Progenitor cell of endocrine pancreas (in vitro differentiated cells): ENCODE results near the gene BLNK. TPM values are rescaled to one million over a fixed set of nuclear protein-coding genes. Genes with fewer than 3 reads are reported as not detected.

Experiments used
- DNase-seq: peaks from one replicate; pipeline ENCODE4 v3.0.0; 2021; ENCODE audit warnings: low spot score; ENCODE audit not compliant: unreplicated experiment
- H3K27ac Mint-ChIP-seq: 2 replicates; pipeline ENCODE4 v1.8.0; 2021; ENCODE audit warnings: mild to moderate bottlenecking, moderate library complexity, mixed read lengths
- H3K27me3 Mint-ChIP-seq: 2 replicates; pipeline ENCODE4 v1.8.0; 2021; ENCODE audit warnings: mixed read lengths
- H3K36me3 Mint-ChIP-seq: 2 replicates; pipeline ENCODE4 v1.8.0; 2022; ENCODE audit warnings: mixed read lengths; ENCODE audit not compliant: insufficient read depth
- H3K4me1 Mint-ChIP-seq: 2 replicates; pipeline ENCODE4 v1.8.0; 2021; ENCODE audit warnings: low read depth, mixed read lengths
- H3K4me3 Mint-ChIP-seq: 2 replicates; pipeline ENCODE4 v1.8.0; 2021; ENCODE audit warnings: low read depth, mild to moderate bottlenecking, moderate library complexity, mixed read lengths
- H3K9me3 Mint-ChIP-seq: 2 replicates; pipeline ENCODE4 v1.8.0; 2021; ENCODE audit warnings: low read depth, mixed read lengths
- CTCF ChIP-seq: fragments of 200-600 bp; sonication (generic); IDR thresholded peaks from one replicate; pipeline ENCODE4 v1.5.0; 2021; ENCODE audit warnings: antibody characterized with exemption, mild to moderate bottlenecking; ENCODE audit not compliant: unreplicated experiment
- total RNA-seq: library from RNA; stranded (reverse); gene quantifications from 2 replicates; pipeline ENCODE4 v1.2.1, GENCODE V29; 2021

The BLNK gene
- total RNA-seq, 1 donor from 2014 or later: 1.6 TPM

- no peaks in the 10 kb centered on the region for H3K9me3 Mint-ChIP-seq
- no peak for DNase-seq
- no peak for TF ChIP-seq CTCF
- H3K27ac Mint-ChIP-seq: no peak overlapping the region
- no peak overlapping the region for H3K4me3 Mint-ChIP-seq
- no peaks in the 10 kb centered on the region for H3K4me1 Mint-ChIP-seq
- no peaks in the 10 kb centered on the region for H3K36me3 Mint-ChIP-seq
- no peaks in the 10 kb centered on the region for H3K27me3 Mint-ChIP-seq
Measured at GRCh38 chr10:96280859-96281258, 9.5 kb upstream of the BLNK start.

GRCh38 chr10:96279191-96279641, 7.8 kb upstream of the BLNK start:
- H3K4me1 Mint-ChIP-seq: no peaks in the 10 kb centered on the region
- H3K36me3 Mint-ChIP-seq: no peaks in the 10 kb centered on the region
- no peak for TF ChIP-seq CTCF
- H3K4me3 Mint-ChIP-seq: no peak overlapping the region
- no peaks in the 10 kb centered on the region for H3K27me3 Mint-ChIP-seq
- H3K9me3 Mint-ChIP-seq: no peaks in the 10 kb centered on the region
- no peak overlapping the region for H3K27ac Mint-ChIP-seq
- no peak for DNase-seq

GRCh38 chr10:96276831-96277230, 5.5 kb upstream of the BLNK start:
- no peak overlapping the region for H3K27ac Mint-ChIP-seq
- no peak for TF ChIP-seq CTCF
- peaks cover 13% of the 10 kb centered on the region for H3K4me1 Mint-ChIP-seq
- no peak for DNase-seq
- H3K4me3 Mint-ChIP-seq: no peak overlapping the region
- no peaks in the 10 kb centered on the region for H3K27me3 Mint-ChIP-seq
- H3K36me3 Mint-ChIP-seq: no peaks in the 10 kb centered on the region
- H3K9me3 Mint-ChIP-seq: no peaks in the 10 kb centered on the region

GRCh38 chr10:96276426-96276825, 5.1 kb upstream of the BLNK start:
- Mint-ChIP-seq H3K9me3 (no peaks in the 10 kb centered on the region), H3K27ac (no peak overlapping the region), H3K27me3 (no peaks in the 10 kb centered on the region), H3K36me3 (no peaks in the 10 kb centered on the region), H3K4me3 (no peak overlapping the region), H3K4me1 (peaks cover 16% of the 10 kb centered on the region)
- DNase-seq: no peak
- no peak for TF ChIP-seq CTCF

GRCh38 chr10:96275685-96276418, 4.5 kb upstream of the BLNK start:
- no peaks in the 10 kb centered on the region for H3K36me3 Mint-ChIP-seq
- no peak for DNase-seq
- no peak overlapping the region for H3K4me3 Mint-ChIP-seq
- no peaks in the 10 kb centered on the region for H3K27me3 Mint-ChIP-seq
- TF ChIP-seq CTCF: no peak
- no peak overlapping the region for H3K27ac Mint-ChIP-seq
- H3K9me3 Mint-ChIP-seq: no peaks in the 10 kb centered on the region
- H3K4me1 Mint-ChIP-seq: peaks cover 20% of the 10 kb centered on the region
